Raji (cell line): Measurements from ENCODE around the gene KEL.

ENCODE experiments used
- POLR2A ChIP-seq: IDR thresholded peaks from 2 replicates; pipeline ENCODE4 v1.6.1; 2011; ENCODE audit warnings: low read depth, low read length, control low read depth; ENCODE audit not compliant: insufficient read depth

The KEL gene

DNA sequence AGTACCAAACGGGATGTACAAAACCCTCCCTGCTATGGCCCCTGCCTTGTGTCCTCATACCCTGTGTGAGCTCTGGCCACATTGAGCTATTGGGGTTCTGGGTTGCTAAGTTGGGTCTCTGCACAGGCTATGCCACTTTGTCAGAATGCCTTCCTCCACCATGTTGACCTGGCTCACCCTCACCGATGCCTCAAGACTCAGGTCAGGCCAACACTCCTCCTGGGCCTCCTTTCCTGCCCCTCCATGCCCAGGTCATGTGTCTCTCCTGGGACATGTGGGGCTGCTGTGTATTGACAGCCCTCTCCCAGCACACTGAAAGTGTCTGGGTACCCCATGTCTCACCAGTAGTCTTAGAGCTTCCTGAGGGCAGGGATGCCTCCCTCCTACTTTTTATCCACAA is 43.3 kb downstream of the KEL start:
- no peak for TF ChIP-seq POLR2A

DNA sequence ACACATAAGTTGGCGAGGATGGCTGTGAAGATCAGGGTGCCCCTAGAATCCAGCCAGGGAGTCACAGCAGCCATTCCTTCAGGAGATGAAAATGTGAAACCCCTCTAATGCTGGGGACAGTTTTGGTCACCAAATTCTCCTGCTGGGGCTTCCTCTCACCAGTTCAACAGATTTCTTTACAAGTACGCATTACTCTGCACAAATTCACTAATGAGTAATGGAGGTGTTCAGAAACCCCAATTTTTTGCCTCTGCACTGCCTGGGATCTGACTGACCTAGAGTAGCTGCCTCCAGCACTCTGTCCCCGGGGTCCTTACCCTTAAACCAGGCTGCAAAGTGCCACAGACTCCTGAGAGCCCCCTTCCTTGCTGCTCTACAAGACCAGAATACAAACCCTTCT is 44.7 kb downstream of the KEL start:
- no peak for TF ChIP-seq POLR2A

DNA sequence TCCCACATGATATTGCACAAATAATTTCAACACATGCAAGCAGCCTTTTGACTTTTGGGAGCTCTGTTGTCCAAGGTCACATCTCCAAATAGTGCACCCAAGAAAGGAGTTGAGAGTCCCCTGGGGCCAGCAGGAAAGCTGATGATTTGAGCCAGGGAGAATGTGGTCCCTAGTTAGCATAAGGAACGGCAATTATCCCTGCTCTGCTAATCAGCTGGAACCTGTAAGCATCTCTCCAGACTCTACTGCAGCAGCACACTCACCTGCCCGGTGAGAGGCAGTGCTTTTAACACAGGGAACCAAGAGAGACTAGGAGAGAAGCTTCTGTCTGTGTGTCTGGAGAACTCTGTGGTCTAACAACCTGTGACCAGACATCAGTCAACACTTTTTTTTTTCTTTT is 45.7 kb downstream of the KEL start:
- no peak for TF ChIP-seq POLR2A

DNA sequence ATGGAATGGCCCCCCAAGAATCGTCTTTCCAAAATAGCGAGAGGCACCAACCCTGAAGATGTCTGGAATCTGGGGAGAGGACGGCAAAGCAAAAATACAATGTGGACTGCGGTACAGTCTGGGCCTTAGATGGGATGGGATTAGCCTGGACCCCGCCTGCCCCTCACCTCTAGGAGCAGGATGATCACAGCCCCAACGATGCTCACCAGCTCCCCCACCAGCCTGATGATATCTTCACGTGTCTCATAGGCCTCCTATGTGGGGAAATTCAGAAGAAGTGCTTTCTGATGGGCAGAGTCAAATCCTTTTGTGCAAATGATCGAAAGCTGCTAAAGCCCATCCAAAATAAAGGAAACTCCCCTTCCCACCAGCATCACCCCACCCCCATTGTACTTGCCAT is 46.8 kb downstream of the KEL start:
- TF ChIP-seq POLR2A: no peak

DNA sequence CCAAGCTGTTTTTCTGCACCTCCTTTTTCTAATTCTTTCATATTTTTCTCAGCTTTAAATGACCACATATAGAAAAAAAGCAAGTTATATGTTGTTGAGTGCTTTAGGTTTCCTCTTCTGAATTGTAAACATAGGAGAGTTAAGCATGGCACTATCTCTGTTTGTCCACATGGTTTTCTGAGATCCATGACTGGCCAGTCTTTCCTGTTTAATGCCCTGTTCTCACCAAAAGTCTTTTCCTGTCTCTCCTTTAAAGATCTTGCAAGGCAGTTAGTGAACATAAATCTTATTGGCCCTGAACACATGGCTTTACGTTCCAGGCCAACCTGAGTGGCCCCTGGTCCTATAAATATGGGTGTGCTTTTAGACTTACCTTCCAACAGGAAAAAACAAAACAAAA is 48.0 kb downstream of the KEL start:
- no peak for TF ChIP-seq POLR2A

DNA sequence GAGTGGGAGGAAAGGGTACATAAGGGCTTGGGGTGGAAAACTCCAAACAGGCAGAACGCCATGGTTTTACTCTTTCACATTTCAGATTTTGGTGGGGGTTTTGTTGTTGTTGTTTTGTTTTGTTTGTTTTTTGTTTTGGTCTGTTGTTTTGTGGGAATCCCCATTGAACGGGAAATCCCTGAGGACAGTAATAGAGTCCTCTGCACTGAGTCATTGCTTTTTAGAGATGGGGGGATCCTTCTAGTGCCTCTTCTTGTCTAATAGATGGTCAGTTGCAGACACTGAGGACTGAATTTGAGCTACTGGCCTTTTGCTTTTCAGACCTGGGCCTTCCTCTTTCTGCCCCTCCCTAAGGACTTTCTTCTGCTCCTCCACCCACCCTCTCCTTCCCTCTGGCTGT is 48.6 kb downstream of the KEL start:
- no peak for TF ChIP-seq POLR2A

DNA sequence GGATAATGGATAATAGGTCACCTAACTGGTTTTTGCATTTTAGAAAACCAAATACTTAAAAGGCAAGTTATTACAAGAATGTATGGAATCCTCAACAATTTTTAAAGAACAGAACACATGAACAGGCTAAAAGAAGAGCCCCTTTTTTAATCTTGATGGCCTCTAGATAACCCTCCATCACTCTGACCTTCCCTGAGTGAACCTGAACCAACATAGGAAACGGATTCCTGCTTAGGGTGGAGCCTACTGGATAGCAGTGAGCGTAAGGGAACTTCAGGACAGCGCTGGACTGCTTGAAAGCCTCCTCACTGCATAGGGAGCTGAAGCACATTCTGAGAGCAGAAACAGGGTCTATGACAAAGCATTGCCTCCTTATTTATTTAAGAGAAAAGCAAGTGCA is 49.1 kb downstream of the KEL start:
- no peak for TF ChIP-seq POLR2A

DNA sequence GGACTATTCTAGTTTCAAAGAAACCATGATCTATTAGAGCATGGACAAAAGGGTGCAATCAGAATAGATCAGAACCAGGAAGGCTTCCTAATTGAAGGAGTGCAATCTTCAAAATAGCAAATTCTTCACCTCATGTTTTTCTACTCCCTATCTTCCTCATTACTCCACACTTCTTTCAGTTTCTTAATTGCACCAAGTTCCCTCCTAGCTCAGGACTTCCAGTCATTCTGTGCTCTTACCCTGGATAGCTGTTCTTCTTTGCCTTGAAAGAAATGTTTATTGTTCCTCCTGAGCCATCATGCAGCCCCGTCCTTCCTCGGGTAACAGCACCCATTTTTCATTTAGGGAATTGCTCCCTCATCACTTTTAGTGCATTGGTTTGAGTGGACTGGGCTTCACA is 51.7 kb downstream of the KEL start:
- TF ChIP-seq POLR2A: no peak

DNA sequence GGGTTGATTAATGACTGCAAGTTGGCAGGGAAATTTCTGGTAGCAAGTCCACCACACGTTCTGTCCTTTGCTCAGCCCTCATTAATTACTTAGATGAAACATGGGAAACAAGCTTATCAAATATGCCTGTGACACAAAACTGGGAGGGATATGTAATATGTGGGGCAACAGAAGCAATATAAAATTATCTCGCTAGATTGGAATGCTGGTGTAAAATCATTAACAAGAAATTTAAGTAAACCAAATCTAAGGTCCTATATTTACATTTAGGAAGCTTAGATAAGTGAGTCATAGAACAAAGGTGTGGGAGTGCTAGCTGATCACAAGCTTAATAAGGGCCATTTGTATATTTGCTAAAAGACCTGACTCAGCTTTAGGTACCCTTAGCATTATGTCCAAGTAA is 52.1 kb downstream of the KEL start:
- TF ChIP-seq POLR2A: no peak

DNA sequence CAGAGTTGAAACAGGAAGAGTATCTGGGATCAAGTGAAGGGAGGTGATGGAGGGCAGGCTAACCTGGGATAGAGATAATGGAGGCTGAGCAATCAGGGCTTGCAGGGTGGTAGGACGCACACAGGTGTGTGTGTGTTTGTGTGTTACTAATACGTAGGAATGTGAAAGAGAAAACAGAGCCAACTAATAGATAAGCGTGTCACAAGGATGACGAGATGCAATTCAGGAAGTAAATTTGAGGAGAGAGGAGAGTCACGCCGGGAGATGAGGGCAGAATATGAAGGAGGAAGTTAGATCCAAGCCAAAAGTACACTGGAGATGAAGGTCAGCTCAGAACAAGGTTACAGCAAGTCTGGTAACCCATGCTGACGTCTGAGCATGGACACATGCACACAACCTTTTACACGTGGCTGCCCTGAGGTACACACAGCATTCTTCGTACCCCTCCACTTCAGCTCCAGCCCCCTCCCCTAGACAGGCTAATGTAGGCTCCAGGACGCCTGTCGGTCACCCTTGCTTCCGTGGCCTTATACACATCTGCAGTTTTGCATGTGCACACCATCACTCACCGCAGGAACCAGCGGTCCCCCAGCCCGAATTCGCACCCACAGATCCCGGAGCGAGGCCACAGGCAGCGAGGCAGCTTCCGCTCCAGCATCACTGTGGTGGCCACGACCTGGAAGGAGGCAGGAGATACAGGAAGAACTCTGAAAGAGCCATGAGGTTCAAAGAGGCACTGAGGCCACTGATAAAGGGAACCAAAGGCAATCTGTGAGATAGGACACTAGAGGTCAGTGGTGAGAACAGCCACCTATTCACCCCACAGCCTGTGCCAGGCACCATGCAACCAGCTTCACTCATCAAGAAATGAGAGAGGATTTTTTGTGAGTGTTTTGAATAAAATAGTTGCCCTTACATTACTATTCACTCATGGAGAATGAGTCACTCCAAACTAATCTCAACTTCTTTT is 53.0 kb downstream of the KEL start:
- no peak for TF ChIP-seq POLR2A

DNA sequence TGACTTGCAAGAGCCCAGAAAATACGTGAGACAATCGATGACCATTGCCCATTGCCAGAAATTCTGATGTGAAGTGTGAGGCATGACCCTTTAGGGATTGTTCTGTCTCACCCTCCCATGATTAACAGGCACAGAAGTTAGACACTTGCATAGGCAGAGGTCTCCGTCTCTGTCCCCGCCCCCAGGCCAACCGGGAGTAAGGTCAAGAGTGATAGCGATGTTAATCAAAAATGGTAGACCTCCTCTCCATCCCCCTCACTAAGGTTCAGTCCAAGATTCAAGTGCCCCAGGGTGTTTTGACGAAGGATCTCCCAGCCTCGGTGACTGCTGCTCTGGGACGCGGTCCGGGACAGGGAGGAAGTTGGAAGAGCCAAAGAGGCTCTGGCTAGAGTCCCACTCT is 53.9 kb downstream of the KEL start:
- TF ChIP-seq POLR2A: no peak

DNA sequence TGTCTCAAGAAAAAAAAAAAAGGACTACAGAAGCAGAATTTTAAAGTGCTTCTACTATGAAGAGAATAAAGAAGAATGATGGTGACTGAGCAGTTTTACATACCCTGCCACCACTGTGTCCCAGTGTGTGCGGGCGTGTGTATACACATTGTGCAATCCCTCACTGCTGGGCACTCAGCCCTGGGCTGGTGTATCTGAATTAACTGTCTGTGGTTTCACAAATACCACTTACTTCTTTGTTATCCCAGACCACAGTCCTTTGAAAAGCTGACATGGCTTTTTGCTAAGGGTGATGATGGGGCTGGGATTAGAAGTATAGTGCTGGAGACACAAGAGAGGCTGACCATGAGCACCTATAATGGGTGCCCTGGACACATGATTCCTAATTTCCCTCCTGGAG is 55.5 kb downstream of the KEL start:
- TF ChIP-seq POLR2A: no peak

DNA sequence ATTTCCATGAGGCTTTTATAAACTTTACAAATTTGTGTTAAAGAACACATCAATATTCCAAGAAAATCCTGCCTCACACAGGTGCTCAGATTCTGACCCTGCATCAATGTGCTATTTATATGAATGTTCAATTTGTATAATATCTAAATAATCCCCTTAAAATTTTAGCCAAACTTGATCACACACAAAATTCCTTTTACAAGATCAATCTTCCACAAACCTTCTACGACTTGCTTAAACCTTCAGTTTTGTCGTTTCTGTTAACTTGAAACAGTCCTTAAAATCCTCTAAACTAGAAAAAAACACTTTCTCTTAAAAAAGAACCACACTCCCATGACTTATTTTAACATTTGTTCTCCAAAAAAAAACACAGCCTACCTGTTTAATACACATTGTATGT is 56.4 kb downstream of the KEL start:
- TF ChIP-seq POLR2A: no peak

DNA sequence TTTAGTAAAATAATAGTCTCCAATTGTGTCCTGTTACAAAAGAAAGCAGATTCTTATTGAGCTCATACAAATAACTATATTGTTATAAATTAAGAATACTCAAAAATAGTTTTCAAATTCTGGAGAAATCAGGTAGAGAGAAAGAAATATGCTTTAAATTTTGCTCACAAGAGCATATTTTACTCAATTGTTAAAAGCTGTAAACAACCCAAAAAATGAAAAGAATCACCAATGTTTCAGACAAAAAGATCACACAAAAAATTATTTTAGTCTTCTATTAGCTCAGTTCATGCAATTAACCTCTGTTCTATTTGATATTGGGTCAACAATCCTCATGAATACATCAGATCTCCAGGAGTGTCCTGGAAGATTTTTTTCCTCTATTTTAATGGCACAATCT is 58.0 kb downstream of the KEL start:
- no peak for TF ChIP-seq POLR2A

DNA sequence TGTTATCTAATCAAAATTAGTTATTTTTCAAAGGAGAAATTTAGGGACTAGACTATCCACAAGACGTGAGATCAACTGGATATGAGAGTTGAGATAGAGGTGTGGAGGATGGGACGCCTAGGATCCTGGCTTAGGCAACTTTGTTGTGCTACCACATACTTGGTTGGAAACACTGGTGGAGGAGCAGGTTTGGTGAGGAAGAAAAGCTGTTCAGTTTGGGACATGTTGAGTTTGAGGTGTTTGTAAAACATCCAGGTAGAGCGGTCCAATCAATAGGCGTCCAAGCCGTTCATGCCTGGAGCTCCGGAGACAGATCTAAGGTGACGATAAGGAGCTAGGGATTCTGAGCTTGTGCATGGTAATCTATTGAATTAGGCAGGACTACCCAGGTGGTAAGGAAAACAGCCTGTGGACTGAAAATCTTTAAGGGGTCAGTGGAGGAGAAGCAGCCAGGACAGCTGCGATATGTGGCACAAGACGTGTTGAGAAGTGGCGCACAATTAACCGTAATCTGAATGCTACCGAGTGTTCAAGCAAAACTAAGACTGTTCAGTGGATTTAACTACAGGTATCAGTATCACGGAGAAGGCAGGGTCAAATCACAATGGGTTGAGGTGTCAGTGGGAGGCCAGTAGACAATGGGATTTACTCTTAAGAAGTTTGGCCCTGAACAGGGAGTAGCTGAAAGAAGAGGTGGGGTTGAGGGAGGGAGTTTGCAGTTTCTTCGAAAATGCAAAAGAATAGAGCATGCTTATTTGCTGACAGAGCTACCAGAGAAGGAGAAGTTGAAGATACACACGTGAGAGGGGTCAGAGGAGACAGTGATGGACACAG is 60.5 kb downstream of the KEL start:
- TF ChIP-seq POLR2A: no peak

DNA sequence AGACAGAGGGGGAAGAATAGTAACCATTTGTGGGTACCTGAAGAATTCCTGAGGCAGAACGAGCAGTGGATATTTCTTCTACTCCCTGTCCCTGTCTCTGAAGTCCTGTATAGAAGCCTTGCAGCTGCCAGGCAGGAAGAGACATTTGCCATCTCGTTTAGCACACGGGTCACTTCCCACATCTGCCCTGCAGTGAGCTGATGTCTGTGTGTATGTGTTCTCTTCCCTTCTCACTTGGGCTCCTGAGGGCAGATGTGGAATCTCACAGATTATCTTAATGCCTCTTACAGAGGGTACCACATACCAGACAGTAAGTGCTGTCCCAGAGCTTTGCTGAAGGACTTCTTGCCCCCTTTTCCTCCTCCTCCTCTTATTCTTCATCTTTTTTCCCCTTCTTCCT is 62.5 kb downstream of the KEL start:
- no peak for TF ChIP-seq POLR2A
